ENCODE results near the gene TNPO3.

The TNPO3 gene

DNA sequence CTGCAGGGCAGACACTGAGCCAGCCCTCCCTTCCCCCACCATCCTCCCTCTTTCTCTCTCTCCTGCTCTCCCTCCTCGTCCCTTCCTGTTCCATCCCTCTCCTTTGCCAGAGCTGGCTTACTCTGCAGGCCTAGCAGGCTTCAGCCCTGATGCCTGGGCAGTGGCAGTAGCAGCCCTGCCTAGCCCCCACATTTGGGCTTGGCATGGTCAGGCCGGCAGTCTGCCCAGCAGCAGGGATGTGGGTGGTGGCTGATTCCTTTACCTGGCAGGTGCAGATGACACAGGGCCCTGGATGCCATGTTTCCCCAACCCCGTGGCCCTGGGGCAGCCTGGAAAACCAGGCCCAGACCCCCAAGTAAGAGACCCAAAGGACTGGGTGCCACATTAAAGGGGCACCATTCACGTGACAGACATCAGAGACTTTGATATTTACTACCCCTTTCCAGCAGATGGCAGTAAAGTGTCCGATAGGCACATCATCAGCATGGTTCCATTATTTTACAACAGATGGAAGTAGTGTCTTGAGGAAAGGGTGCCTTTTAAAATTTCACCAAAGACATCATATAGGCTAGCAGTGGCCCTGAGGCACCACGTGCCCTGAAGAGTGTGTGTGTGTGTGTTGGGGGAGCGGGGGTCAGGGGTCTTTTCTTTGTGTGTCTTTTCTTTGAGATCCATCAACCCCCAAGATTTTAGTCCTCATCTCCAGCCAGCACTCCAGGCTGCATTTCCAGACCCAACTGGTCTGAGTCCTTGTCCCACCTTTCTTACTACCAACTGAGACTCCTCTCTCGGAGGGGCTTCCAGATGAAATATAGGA, 150.3 kb downstream of the TNPO3 start:
- no peak for DNase-seq

All from activated gamma-delta T cell treated with Interleukin-2 at 50 U/mL for 16 hours (primary cell).